PC-3 (cell line): ENCODE data around the gene AICDA.
"Not testable (repeated sequence)": the region's sequence is repeated elsewhere in the genome, so short reads cannot be mapped to it uniquely, and the experiment has no call there.

Source experiments
- EZH2 ChIP-seq: fragments of 300-600 bp; sonication (generic); IDR thresholded peaks from one replicate; pipeline ENCODE4 v1.6.1; 2017; ENCODE audit warnings: antibody characterized with exemption, mild to moderate bottlenecking, low read length; ENCODE audit not compliant: unreplicated experiment
- EZH2phosphoT487 ChIP-seq: fragments of 300-600 bp; sonication (generic); IDR thresholded peaks from 2 replicates; pipeline ENCODE4 v1.6.1; 2018; ENCODE audit warnings: mild to moderate bottlenecking, antibody characterized with exemption, low read length, borderline replicate concordance
- TF ChIP-seq, protein P1 (sequence below): fragments of 300-600 bp; sonication (generic); conservative IDR thresholded peaks from 2 replicates; pipeline ENCODE4 v1.5.1; 2017; ENCODE audit warnings: antibody characterized with exemption, low read depth, mild to moderate bottlenecking, low read length

DNA sequence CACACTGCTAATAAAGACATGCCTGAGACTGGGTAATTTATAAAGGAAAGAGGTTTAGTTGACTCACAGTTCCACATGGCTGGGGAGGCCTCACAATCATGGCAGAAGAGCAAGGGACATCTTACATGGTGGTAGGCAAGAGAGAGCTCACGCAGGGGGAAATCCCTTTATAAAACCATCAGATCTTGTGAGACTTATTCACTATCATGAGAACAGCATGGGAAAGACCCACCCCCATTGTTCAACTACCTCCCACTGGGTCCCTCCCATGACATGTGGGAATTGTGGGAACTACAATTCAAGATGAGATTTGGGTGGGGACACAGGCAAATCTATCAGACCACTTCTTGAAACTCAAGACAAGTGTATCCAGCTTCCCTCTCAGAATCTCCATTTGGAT, 1.2 kb upstream of the AICDA start:
- TF ChIP-seq, protein P1, sequence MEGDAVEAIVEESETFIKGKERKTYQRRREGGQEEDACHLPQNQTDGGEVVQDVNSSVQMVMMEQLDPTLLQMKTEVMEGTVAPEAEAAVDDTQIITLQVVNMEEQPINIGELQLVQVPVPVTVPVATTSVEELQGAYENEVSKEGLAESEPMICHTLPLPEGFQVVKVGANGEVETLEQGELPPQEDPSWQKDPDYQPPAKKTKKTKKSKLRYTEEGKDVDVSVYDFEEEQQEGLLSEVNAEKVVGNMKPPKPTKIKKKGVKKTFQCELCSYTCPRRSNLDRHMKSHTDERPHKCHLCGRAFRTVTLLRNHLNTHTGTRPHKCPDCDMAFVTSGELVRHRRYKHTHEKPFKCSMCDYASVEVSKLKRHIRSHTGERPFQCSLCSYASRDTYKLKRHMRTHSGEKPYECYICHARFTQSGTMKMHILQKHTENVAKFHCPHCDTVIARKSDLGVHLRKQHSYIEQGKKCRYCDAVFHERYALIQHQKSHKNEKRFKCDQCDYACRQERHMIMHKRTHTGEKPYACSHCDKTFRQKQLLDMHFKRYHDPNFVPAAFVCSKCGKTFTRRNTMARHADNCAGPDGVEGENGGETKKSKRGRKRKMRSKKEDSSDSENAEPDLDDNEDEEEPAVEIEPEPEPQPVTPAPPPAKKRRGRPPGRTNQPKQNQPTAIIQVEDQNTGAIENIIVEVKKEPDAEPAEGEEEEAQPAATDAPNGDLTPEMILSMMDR = not testable (repeated sequence)
- not testable (repeated sequence) for TF ChIP-seq EZH2, EZH2phosphoT487
